Hippocampal formation (tissue), 2 donors: ENCODE results near the gene SYNJ2.

Source experiments
- DNase-seq, 2 donors: peaks; one replicate each; lab custom pipeline; 2025; lab: John Stamatoyannopoulos, UW

SYNJ2 gene

DNA sequence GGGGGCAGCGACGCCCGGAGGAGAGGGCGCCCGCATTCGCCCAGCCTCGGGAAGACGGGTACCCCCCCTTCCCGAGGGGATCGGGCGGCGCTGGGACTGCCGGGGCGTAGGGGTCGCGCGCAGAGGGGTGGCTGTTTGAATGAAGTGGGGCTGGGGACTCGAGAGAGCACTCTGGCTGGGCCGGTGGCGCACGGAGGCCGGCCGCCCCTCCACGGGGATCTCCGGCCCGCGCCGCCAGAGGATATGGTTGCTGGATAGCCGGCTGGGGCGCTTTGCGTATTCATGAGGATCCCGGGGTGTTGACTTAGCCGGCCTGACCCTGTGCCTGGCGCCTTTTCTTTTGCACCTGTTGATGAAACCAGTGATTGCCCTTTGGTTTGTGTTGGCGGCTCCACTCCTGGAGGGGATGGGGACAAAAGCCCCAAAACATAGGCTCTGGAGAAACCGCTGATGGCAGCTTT is 469 bp downstream of the SYNJ2 start:
- DNase-seq: no peak

DNA sequence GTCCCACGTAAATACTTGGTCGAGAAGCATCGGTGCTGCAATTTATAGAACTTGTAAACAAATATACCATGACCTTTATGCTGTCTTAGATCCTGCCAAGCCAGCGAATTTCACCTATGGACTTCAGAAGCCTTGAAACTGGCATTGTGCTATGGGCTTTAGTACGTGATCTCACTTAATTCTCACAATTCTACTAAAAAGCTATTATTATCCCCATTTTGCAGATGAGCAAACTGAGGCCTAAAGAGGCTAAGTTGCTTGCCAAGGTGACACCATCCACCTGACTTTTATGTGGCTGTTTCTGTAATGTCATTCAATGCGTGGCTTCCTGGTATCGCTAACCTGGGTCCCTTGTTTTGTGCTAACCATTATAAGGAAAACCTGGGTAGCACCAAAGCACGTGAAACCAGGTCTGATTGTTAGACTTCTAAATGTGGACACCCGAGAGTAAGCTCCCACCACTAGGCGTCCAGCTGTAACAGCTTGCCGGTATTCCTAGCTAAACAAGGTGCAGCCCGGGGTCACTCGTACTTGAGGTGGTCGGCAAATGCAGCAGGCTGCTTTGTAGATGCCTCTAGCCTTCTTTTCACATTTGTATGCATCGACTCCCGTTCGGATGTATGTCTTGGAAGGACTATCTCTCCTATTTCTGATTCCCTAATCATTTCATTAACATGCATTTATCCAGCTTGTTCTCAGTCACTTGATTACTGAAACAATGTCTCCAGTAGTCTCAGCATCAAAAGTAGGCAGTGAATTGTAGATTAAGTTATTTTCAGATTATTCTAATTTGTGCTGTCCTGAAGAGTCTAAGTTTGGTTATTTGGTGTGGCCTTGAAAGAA is 1.1 kb downstream of the SYNJ2 start:
- DNase-seq: no peak

DNA sequence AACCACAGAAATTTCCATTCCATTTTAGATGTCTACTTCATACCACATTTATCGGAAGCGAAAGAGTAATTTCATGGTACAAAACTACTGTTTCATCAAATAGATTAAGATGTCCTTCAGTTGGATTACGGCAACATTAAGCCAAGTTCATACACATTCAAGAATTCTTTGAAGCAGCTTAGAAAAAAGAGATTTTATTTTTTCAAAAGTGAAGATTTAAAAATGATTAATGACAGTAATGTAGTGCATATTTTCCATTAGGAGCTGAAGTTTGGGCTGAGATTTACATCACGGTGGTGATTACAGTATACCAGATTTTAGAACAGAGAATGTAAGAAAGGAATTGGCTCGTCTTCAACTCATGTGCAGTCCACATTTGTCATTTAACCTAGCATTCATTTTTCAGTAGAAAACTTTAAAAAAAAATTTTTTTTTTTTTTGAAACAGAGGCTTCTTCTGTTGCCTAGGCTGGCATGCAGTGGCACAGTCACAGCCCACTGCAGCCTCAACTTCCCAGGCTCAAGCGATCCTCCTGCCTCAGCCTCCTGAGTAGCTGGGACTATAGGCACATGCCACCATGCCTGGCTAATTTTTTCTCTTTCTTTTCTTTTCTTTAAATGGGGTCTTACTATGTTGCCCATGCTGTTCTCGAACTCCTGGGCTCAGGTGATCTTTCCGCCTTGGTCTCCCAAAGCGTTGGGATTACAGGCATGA is 1.9 kb downstream of the SYNJ2 start:
- no peak for DNase-seq

DNA sequence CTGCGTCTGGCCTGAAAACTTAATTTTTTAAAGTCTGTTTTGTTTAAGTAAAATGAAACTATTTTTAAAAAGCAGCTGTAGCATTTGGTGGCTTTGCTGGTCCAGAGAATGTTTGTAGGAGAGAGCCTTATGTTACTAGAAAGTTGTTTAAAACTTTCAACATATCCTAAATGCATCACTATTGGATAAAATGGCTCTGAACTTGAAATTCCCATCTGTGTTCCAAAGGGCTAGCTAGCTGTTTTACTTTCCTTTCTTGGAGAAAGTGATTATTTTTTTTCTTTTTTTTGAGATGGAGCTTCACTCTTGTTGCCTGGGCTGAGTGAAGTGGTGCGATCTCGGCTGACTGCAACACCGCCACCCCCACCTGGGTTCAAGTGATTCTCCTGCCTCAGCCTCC is 2.5 kb downstream of the SYNJ2 start:
- no peak for DNase-seq

DNA sequence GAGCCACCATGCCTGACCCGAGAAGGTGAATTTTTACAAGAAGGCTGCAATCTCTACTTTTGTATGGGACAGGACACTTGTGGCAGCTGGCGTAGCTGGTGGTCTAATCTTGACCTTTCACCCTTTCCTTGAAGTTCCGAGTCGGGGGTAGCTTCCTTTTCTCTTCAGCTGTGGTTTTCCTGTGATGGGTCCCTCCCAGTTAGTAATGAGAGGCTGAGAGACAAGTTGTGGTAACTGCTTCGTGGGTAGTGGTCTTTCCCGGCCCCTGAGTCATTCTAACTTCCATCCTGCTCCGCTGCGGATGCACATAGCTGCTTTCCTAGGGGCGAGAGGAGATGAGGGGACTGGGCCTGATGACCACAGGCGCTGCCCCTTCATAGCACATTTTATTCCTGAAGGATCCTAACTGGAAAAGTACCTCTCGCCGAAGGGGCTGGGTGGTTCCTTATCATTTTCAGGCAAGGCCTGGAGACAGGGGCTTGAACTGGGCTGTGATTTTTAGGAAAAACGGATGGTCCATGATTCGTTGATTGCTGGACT is 3.1 kb downstream of the SYNJ2 start:
- DNase-seq: no peak

DNA sequence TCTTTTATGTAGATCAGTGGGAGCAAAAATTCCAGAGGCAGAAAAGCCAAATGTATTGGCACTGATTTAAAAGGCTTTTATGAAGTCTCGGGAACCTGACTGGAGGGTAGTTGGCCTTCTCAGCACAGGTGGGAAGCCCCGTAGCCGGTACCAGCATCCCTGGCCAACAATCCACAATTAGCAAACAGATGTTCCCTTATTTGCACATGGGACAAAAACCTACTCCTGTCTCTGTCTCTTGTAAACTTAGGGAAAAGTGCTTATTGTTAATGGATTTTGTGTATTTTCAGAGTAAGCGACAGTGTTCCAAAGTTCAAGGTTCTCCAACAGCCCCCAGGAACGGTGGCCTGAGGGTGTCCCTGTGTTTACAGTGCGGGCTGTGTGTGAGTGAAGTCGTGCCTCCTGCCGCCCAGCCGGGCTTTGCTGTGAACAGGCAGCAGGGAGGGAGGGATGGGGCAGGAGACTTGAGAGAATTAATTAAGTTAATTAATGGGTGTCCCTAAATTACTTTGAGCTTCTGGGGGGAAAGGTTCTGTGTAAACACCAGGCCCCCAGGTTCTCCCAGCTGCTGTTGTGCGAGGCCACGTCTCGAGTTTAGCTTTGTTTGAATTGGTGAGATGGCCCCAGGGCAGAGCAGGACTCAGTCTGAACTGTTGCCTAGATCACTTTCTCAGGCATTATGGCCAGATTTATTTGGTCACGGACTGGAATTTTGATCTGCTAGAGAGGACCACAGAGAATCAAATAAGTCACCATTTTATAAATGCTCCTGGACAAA is 3.9 kb downstream of the SYNJ2 start:
- DNase-seq: peak; percentile 28 to 42

DNA sequence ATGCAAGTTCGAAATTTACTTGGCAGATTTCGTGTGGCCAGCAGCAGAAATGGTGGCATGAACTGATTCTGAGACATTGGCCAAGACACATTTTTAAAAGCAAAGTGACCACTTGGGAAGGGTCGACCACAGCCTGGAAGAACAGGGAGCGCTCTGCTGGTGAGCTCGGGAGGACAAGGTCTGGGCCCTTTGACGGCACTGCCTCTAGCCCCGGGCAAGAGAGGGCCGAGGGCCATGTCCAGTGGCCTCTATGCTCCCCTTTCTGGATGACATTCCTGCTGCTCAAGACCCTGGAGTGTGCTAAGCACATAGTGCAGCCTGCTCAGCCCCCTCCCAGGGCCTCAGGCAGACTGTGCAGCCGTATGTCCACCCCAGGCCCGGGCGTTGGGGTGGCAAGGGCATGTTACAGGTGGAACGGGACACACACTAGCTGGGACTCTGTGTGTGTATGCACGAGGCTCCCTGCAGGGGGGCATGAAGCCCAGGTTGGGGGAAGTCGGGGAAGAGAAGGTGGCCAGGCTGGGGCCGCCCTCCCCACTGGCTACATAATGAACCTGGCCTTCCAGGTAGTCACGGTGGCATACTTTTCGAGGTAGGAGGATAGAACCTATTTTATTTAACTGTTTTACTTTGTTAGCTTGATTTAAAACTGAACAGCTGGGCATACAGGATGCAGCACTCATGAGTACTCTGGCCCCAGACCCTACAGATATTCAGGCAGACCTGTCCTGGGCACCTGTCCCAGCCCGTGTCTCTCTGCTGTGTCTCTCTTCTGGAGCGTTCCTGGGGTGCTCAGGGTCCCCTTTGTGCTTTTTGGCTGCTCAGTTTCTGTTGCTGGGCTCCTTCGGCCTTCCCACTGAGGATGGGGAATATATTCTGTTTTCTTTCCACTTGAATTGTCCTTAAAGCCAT is 6.4 kb downstream of the SYNJ2 start:
- no peak for DNase-seq

DNA sequence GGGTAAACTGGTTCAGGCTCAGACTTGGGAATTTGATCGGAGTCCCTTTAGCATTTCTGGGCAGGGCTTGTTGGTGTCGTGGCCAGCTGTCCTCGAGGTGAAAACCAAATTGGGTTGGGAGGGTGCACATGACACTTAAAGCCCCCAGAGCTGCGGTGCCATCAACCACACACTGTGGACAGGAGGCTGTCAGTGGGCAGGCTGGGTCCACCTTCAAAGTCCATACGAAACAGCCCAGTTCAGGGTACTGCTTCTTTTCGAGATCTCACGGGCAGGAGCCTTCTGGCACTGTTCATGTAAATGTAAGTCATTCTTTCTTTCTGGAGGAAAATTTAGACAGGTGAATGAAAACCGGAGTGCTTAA is 7.0 kb downstream of the SYNJ2 start:
- DNase-seq: no peak

DNA sequence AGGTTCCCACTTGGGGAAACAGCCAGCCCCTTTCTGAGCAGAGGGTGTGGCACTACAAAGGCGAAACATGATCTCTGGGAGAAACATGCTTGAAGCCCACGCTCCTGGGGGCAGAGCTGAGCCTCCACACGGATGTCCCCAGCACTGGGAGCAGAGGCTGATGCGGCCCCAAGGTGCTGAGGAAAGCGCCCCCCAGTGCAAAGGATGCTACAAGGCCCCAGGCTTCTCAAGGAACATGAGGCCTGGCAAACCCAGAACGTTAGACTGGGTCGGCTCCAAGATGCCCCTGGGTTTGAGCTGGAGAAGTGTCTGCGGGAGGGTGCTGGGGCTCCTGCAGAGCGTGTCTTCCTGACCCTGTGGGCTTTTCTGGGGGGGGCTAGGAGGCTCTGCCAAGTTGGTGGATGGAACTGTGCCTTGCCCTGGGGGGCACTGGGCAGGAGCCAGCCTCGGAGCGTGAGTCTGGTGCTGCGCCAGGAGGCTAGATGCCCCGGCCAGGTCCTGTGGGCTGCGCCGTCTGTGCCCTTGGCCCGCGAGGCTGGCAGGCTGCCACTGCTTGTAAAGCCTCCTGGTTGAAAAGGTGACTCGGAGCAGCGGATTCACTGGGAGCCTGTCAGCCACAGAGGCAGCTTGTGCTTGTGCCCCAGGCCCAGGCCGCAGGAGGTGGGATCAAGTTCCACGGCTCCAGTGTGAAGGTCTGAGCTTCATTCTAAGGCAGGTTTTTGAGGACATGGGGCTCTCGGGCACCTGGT is 8.1 kb downstream of the SYNJ2 start:
- DNase-seq: peak in 1 of 2 donors; percentile 24

DNA sequence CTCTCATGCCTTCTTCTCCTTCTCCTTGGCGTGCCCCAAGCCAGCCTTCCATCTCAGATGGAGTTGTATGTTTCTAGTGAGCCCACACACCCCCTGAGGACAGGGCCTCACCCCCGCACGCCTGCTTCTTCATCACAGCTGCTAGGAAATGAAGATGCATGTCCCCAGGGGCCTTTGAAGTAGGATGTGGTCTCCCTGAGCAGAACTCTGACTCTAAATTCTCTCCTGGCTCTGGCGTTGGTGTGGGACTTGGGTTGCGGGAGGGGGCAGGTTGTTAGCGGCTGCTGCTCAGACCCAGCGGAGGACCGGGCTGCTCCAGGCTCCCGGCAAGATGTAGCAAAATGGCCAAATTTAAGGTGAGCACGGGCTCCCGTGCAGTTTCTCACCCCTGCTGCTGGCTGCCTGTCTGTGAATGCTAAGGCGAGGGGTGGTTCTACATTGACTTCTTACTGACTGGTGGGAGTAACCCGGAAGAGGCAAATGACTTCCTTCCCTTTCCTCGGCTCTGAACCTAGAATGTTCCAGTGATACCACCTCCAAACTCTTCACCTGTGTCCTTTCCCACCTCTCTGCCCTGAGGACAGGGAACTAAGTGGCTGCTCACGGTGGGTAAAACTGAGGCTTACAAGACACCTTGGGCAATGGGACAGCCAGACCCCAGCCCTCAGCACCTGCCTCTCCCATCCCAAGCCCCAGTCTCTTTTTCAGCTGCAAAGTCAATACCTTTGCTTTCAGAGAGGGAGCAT is 8.8 kb downstream of the SYNJ2 start:
- no peak for DNase-seq

DNA sequence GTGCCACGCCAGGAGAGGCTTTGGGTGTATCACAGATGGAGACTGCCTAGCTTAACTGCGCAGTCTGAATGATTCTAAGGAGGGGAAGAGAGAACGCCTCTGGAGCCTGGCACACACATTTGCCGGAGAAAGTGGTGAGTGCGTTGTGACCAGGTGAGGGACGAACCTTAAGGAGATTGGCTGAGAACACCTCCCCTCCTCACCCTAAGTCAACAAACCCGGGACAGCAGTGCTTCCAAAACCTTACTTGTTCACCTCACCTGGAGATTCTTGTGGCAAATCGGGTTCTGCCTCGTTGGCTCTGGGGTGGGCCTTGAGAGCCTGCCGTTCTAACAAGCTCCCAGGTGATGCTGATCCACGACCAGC is 9.4 kb downstream of the SYNJ2 start:
- no peak for DNase-seq

DNA sequence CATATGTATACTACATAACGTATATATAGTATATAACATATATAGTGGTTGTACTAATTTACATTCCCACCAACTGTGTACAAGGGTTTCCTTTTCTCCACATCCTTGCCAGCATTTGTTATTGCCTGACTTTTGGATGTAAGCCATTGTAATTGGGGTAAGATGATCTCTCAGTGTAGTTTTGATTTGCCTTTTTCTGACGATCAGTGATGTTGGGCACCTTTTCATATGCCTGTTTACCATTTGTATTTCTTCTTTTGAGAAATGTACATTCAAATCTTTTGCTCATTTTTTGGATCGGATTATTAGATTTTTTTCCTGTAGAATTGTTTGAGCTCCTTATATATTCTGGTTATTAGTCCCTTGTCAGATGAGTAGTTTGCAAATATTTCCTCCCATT is 11.4 kb downstream of the SYNJ2 start:
- no peak for DNase-seq

DNA sequence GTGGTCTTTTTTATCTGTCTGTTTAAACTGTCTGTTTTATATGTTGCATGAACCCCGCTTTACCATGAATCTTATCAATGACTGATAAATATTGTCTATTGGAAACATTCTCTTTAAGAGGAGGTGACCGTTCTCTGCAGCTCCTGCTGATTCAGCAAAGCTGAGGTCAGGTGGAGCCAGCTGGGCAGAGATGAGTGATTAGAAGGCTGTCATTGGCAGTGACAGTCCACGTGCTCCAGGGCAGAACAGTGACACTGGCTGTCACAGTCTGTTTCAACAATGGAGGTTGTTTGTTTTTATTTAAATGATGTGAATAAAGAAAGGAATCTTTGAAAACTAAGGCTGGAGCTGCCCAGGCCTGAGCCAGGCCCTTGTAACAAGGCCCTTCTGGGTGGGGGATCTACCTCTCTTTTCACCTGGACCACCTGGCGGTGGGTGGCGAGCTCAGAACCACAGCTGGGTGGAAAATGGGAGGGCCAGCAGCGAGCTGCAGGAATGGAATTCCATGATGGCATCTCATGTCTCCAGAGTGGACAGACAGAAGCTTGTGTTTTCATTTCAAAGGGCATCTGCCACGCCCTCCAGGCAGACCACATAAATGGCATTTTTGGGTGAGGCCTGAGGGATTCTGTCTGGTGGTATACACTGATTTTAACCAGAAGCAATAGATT is 12.6 kb downstream of the SYNJ2 start:
- peak; percentile 40 to 62 for DNase-seq

DNA sequence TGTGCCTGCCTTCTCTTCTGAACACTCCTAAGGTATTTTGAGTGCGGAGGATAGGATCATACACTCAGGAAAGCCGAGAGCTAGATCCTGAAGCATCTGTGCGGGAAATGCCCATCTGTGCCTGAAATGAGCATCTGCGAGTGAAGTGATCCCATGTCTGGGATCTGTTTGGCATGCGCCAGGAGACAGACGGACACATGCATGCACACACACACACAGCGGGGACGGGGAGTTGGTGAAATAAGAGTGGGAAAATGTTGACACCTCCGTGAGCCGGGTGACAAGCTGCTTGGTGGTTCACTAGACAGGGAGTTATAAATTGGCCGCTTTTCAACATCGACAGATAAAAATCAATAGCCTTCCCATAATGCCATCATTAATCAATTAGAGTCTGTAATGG is 13.8 kb downstream of the SYNJ2 start:
- DNase-seq: no peak

DNA sequence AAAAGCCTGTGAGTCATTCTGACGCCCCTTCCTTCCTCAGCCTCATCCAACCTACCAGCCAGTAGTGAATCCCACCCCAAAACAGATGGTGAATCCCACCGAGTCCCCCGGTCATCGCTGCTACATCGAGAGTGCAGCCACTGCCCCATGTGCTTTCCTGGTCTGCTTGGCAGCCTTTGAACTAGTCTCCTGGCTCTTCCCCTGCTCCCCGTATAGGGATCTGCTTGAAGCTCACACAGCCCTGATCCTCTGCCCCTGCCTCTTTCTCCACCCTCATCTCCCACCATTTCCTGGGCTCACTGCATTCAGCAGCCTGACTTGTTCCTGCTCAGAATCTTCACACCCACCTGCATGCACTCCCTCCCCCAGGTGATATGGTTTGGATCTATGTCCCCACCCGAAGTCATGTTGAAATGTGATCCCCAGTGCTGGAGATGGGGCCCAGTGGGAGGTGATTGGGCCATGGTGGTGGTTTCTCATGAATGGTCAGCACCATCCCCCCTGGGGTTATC is 14.6 kb downstream of the SYNJ2 start:
- no peak for DNase-seq

DNA sequence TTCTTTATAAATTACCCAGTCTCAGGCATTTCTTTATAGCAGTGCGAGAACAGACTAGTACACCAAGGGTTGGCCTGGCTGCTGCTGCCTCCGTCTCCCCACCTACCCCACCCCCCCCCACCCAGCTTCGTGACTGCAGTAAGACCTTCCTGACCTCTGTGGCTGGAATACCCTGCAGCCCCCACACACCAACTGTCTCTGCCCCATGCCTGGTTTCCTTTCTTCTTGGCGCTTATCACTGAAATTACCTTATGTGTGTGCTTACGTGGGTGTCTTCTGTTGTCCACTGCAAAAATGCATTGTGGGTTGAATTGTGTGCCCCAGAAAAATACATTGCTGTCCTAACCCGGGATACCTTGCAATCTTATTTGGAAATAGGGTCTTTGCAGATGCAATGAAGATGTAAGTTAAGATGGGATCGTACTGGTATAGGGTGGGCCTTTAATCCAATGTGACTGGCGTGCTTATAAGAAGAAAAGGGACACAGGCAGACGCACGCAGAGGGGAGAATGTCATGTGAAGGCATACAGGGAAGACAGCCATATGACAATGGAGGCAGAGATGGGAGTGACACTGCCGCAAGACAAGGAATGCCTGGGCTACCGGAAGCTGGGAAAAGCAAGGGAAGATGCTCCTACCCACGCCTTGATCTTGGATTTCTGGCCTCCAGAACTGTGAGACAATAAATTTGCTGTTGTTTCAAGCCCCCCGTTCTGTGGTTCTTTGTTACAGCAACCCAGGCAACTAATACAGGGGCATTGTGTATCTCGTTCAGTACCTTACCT is 15.4 kb downstream of the SYNJ2 start:
- DNase-seq: no peak

DNA sequence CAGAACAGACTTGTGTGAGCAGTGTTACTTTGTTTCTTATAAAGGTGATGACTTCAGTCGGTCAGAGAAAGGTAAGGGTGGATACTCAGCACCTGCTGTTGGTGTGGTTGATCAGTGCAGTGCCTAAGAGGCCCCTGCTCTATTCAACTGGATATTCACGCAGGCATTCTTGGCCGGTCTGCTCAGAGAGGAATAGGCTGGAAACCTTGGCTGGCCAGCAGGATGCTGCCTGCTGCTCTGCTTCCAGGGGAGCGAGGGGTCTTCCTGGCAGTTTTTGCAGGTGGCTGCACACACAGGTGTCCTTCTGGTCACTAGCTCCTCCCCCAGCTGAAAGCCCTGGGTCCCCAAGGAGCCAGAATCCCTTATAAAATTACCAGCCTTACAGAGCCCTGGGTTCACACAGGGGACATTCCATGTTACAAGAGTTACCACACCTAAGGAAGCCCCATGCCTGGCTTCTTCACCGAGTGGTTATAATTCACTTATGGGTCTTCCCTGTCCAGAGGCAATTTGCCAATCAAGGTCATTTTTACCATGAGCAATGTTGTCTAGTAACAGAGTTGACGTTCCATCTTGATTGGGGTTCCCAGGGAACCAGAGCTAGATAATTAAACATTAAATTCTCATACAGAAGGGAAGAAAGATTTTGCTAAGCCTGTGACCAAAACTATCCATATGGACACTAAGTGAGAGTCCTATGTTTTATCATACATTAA is 16.4 kb downstream of the SYNJ2 start:
- no peak for DNase-seq
